ENCODE data around the gene PCYT1A.

The PCYT1A gene

GRCh38 chr3:196268284-196269163 is 19.0 kb downstream of the PCYT1A start:
- no peak overlapping the region for H3K27ac ChIP-seq

GRCh38 chr3:196263819-196264218 is 23.7 kb downstream of the PCYT1A start:
- H3K27ac ChIP-seq, result no peak overlapping the region
- no peak for TF ChIP-seq CTCF (conservative IDR thresholded peaks at IDR 0.05)

More at GRCh38 chr3:196268284-196269163, 19.0 kb downstream of the PCYT1A start:
- no peak for TF ChIP-seq CTCF (conservative IDR thresholded peaks at IDR 0.05)

GRCh38 chr3:196260784-196261183 is 26.7 kb downstream of the PCYT1A start:
- no peak overlapping the region for H3K27ac ChIP-seq
- TF ChIP-seq CTCF (conservative IDR thresholded peaks at IDR 0.05), result no peak

- no peak for TF ChIP-seq CTCF (conservative IDR thresholded peaks at IDR 0.05)
- H3K27ac ChIP-seq, result peak overlapping the region; percentile 51; the same call in 1 of the 2 replicates
Measured at GRCh38 chr3:196255776-196256175, 31.8 kb downstream of the PCYT1A start.

GRCh38 chr3:196254376-196255283 is 32.9 kb downstream of the PCYT1A start:
- peak overlapping the region; percentile 51 for H3K27ac ChIP-seq
- TF ChIP-seq CTCF (conservative IDR thresholded peaks at IDR 0.05), result no peak

- H3K27ac ChIP-seq, result no peak overlapping the region
- TF ChIP-seq CTCF (conservative IDR thresholded peaks at IDR 0.05), result no peak
Measured at GRCh38 chr3:196251918-196252317, 35.6 kb downstream of the PCYT1A start.
